WTC11 (cell line): ENCODE data around the gene FHAD1. TPM values are rescaled to one million over a fixed set of nuclear protein-coding genes. Genes with fewer than 3 reads are reported as not detected.

ENCODE experiments used
- ATAC-seq: fragments of 200-7000 bp; cut with Tn5 transposase; 2 replicates; pipeline ENCODE4 v1.10.0; 2021; ENCODE audit warnings: mild to moderate bottlenecking, moderate library complexity
- CTCF ChIA-PET: fragments of 300-600 bp; sonication (Branson Sonifier 250); formaldehyde crosslinking; loops from one replicate; lab custom pipeline; 2021; ENCODE audit warnings: antibody characterized with exemption; lab: Charles Lee
- POLR2A ChIA-PET: fragments of 350-600 bp; sonication (Branson Sonifier 250); formaldehyde crosslinking; loops from one replicate; lab custom pipeline; 2021; ENCODE audit warnings: antibody characterized with exemption; lab: Charles Lee
- DNase-seq: peaks from one replicate; pipeline ENCODE4 v3.0.0; 2021; ENCODE audit warnings: low spot score
- H3K27ac Mint-ChIP-seq: 2 replicates; pipeline ENCODE4 v1.8.0; 2021; ENCODE audit warnings: mixed read lengths
- H3K27me3 Mint-ChIP-seq: 2 replicates; pipeline ENCODE4 v1.8.0; 2021; ENCODE audit warnings: low read depth, mild to moderate bottlenecking, moderate library complexity, mixed read lengths
- H3K36me3 Mint-ChIP-seq: 2 replicates; pipeline ENCODE4 v1.8.0; 2021; ENCODE audit warnings: mixed read lengths
- H3K4me1 Mint-ChIP-seq: 2 replicates; pipeline ENCODE4 v1.8.0; 2022; ENCODE audit warnings: mixed read lengths
- H3K4me3 Mint-ChIP-seq: 2 replicates; pipeline ENCODE4 v1.8.0; 2021; ENCODE audit warnings: mild to moderate bottlenecking, moderate library complexity, mixed read lengths
- H3K9me3 Mint-ChIP-seq: 2 replicates; pipeline ENCODE4 v1.8.0; 2021; ENCODE audit warnings: mixed read lengths
- CBFB ChIP-seq: sonication (generic); formaldehyde crosslinking; IDR thresholded peaks from 2 replicates; pipeline ENCODE4 v1.8.1; 2022; ENCODE audit warnings: mild to moderate bottlenecking, low read depth, missing genetic modification reagents
- CREM ChIP-seq: sonication (generic); formaldehyde crosslinking; IDR thresholded peaks from 2 replicates; pipeline ENCODE4 v1.8.1; 2022; ENCODE audit warnings: mild to moderate bottlenecking, missing genetic modification reagents, moderate library complexity
- ELF4 ChIP-seq: sonication (generic); formaldehyde crosslinking; IDR thresholded peaks from 2 replicates; pipeline ENCODE4 v1.8.1; 2022; ENCODE audit warnings: low read depth, mild to moderate bottlenecking, moderate library complexity, missing genetic modification reagents
- FOXK1 ChIP-seq: sonication (generic); formaldehyde crosslinking; IDR thresholded peaks from 2 replicates; pipeline ENCODE4 v1.8.0; 2022; ENCODE audit warnings: mild to moderate bottlenecking, moderate library complexity, missing genetic modification reagents
- KAT7 ChIP-seq: sonication (generic); formaldehyde crosslinking; IDR thresholded peaks from 2 replicates; pipeline ENCODE4 v1.8.1; 2023; ENCODE audit warnings: missing genetic modification reagents, mild to moderate bottlenecking, borderline replicate concordance
- NFATC4 ChIP-seq: fragments of 250-450 bp; sonication (Bioruptor Pico); IDR thresholded peaks from 2 replicates; pipeline ENCODE4 v1.9.0; 2021; ENCODE audit warnings: mild to moderate bottlenecking
- NR2C2 ChIP-seq: sonication (generic); formaldehyde crosslinking; IDR thresholded peaks from 2 replicates; pipeline ENCODE4 v1.8.0; 2022; ENCODE audit warnings: mild to moderate bottlenecking, missing genetic modification reagents
- SOX15 ChIP-seq: fragments of 250-450 bp; sonication (Bioruptor Pico); IDR thresholded peaks from 2 replicates; pipeline ENCODE4 v1.9.0; 2021; ENCODE audit warnings: mild to moderate bottlenecking
- SP1 ChIP-seq: sonication (generic); formaldehyde crosslinking; conservative IDR thresholded peaks from 2 replicates; pipeline ENCODE4 v1.8.1; 2022; ENCODE audit warnings: missing genetic modification reagents
- ZNF121 ChIP-seq: sonication (generic); formaldehyde crosslinking; IDR thresholded peaks from 2 replicates; pipeline ENCODE4 v1.8.0; 2023; ENCODE audit warnings: missing genetic modification reagents
- ZNF263 ChIP-seq: sonication (generic); formaldehyde crosslinking; IDR thresholded peaks from 2 replicates; pipeline ENCODE4 v1.8.1; 2022; ENCODE audit warnings: low read depth, mild to moderate bottlenecking, moderate library complexity, missing genetic modification reagents
- ZNF671 ChIP-seq: fragments of 250-450 bp; sonication (Bioruptor Pico); IDR thresholded peaks from 2 replicates; pipeline ENCODE4 v1.8.0; 2021; ENCODE audit warnings: mild to moderate bottlenecking
- total RNA-seq: library from RNA; stranded (reverse); gene quantifications from 3 replicates; pipeline ENCODE4 v1.2.3, GENCODE V29; 2021
- TF ChIP-seq, protein P1 (sequence below): fragments of 200-600 bp; IDR thresholded peaks from 2 replicates; pipeline ENCODE4 v1.8.0; 2022; ENCODE audit warnings: antibody characterized with exemption
- TF ChIP-seq, protein P2 (sequence below): sonication (generic); formaldehyde crosslinking; IDR thresholded peaks from 2 replicates; pipeline ENCODE4 v1.8.1; 2023; ENCODE audit warnings: mild to moderate bottlenecking, missing genetic modification reagents, borderline replicate concordance
- TF ChIP-seq, protein P3 (sequence below): fragments of 250-450 bp; sonication (Bioruptor Pico); IDR thresholded peaks from 2 replicates; pipeline ENCODE4 v1.9.0; 2021; ENCODE audit warnings: mild to moderate bottlenecking, borderline replicate concordance
- TF ChIP-seq, protein P4 (sequence below): sonication (generic); formaldehyde crosslinking; IDR thresholded peaks from 2 replicates; pipeline ENCODE4 v1.8.1; 2022; ENCODE audit warnings: low read depth, mild to moderate bottlenecking, moderate library complexity, missing genetic modification reagents, borderline replicate concordance
- TF ChIP-seq, protein P5 (sequence below): sonication (generic); formaldehyde crosslinking; IDR thresholded peaks from 2 replicates; pipeline ENCODE4 v1.8.0; 2022; ENCODE audit warnings: mild to moderate bottlenecking, missing genetic modification reagents
- TF ChIP-seq, protein P6 (sequence below): sonication (generic); formaldehyde crosslinking; IDR thresholded peaks from 2 replicates; pipeline ENCODE4 v1.8.0; 2022; ENCODE audit warnings: missing genetic modification reagents
- TF ChIP-seq, protein P7 (sequence below): sonication (generic); formaldehyde crosslinking; IDR thresholded peaks from 2 replicates; pipeline ENCODE4 v1.8.0; 2023; ENCODE audit warnings: missing genetic modification reagents

Gene FHAD1
- total RNA-seq, 1 experiment from 2014 or later: 3.0 TPM

DNA sequence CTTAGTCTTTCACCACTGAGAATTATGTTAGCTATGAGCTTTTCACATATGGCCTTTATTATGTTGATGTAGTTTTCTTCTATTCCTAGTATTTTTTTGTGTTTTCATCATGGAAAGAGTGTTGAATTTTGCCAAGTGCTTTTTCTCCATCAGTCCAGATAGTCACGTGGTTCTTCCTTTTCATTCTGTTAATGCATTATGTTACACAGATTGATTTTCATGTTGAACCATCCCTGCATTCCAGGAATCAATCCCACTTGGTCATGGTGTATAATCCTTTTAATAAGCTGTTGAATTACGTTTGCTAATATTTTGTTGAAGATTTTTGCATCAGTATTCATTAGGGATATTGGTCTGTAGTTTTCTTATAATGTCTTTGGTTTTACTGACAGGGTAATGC, 17.7 kb downstream of the FHAD1 start:
- TF ChIP-seq, protein P1, sequence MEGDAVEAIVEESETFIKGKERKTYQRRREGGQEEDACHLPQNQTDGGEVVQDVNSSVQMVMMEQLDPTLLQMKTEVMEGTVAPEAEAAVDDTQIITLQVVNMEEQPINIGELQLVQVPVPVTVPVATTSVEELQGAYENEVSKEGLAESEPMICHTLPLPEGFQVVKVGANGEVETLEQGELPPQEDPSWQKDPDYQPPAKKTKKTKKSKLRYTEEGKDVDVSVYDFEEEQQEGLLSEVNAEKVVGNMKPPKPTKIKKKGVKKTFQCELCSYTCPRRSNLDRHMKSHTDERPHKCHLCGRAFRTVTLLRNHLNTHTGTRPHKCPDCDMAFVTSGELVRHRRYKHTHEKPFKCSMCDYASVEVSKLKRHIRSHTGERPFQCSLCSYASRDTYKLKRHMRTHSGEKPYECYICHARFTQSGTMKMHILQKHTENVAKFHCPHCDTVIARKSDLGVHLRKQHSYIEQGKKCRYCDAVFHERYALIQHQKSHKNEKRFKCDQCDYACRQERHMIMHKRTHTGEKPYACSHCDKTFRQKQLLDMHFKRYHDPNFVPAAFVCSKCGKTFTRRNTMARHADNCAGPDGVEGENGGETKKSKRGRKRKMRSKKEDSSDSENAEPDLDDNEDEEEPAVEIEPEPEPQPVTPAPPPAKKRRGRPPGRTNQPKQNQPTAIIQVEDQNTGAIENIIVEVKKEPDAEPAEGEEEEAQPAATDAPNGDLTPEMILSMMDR: no peak
- TF ChIP-seq, protein P2, sequence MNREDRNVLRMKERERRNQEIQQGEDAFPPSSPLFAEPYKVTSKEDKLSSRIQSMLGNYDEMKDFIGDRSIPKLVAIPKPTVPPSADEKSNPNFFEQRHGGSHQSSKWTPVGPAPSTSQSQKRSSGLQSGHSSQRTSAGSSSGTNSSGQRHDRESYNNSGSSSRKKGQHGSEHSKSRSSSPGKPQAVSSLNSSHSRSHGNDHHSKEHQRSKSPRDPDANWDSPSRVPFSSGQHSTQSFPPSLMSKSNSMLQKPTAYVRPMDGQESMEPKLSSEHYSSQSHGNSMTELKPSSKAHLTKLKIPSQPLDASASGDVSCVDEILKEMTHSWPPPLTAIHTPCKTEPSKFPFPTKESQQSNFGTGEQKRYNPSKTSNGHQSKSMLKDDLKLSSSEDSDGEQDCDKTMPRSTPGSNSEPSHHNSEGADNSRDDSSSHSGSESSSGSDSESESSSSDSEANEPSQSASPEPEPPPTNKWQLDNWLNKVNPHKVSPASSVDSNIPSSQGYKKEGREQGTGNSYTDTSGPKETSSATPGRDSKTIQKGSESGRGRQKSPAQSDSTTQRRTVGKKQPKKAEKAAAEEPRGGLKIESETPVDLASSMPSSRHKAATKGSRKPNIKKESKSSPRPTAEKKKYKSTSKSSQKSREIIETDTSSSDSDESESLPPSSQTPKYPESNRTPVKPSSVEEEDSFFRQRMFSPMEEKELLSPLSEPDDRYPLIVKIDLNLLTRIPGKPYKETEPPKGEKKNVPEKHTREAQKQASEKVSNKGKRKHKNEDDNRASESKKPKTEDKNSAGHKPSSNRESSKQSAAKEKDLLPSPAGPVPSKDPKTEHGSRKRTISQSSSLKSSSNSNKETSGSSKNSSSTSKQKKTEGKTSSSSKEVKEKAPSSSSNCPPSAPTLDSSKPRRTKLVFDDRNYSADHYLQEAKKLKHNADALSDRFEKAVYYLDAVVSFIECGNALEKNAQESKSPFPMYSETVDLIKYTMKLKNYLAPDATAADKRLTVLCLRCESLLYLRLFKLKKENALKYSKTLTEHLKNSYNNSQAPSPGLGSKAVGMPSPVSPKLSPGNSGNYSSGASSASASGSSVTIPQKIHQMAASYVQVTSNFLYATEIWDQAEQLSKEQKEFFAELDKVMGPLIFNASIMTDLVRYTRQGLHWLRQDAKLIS (CRISPR knock-in tag): no peak
- TF ChIP-seq FOXK1 (CRISPR knock-in tag): no peak
- TF ChIP-seq ZNF263 (CRISPR knock-in tag): no peak
- TF ChIP-seq, protein P3, sequence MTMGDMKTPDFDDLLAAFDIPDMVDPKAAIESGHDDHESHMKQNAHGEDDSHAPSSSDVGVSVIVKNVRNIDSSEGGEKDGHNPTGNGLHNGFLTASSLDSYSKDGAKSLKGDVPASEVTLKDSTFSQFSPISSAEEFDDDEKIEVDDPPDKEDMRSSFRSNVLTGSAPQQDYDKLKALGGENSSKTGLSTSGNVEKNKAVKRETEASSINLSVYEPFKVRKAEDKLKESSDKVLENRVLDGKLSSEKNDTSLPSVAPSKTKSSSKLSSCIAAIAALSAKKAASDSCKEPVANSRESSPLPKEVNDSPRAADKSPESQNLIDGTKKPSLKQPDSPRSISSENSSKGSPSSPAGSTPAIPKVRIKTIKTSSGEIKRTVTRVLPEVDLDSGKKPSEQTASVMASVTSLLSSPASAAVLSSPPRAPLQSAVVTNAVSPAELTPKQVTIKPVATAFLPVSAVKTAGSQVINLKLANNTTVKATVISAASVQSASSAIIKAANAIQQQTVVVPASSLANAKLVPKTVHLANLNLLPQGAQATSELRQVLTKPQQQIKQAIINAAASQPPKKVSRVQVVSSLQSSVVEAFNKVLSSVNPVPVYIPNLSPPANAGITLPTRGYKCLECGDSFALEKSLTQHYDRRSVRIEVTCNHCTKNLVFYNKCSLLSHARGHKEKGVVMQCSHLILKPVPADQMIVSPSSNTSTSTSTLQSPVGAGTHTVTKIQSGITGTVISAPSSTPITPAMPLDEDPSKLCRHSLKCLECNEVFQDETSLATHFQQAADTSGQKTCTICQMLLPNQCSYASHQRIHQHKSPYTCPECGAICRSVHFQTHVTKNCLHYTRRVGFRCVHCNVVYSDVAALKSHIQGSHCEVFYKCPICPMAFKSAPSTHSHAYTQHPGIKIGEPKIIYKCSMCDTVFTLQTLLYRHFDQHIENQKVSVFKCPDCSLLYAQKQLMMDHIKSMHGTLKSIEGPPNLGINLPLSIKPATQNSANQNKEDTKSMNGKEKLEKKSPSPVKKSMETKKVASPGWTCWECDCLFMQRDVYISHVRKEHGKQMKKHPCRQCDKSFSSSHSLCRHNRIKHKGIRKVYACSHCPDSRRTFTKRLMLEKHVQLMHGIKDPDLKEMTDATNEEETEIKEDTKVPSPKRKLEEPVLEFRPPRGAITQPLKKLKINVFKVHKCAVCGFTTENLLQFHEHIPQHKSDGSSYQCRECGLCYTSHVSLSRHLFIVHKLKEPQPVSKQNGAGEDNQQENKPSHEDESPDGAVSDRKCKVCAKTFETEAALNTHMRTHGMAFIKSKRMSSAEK: no peak
- no peak for TF ChIP-seq ZNF121 (CRISPR knock-in tag)
- TF ChIP-seq CREM: no peak
- TF ChIP-seq ELF4: no peak
- no peak for TF ChIP-seq NR2C2 (CRISPR knock-in tag)
- no peak for TF ChIP-seq NFATC4 (CRISPR knock-in tag)
- TF ChIP-seq, protein P4, sequence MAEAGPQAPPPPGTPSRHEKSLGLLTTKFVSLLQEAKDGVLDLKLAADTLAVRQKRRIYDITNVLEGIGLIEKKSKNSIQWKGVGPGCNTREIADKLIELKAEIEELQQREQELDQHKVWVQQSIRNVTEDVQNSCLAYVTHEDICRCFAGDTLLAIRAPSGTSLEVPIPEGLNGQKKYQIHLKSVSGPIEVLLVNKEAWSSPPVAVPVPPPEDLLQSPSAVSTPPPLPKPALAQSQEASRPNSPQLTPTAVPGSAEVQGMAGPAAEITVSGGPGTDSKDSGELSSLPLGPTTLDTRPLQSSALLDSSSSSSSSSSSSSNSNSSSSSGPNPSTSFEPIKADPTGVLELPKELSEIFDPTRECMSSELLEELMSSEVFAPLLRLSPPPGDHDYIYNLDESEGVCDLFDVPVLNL (CRISPR knock-in tag): no peak
- TF ChIP-seq SOX15 (CRISPR knock-in tag): no peak
- TF ChIP-seq, protein P5, sequence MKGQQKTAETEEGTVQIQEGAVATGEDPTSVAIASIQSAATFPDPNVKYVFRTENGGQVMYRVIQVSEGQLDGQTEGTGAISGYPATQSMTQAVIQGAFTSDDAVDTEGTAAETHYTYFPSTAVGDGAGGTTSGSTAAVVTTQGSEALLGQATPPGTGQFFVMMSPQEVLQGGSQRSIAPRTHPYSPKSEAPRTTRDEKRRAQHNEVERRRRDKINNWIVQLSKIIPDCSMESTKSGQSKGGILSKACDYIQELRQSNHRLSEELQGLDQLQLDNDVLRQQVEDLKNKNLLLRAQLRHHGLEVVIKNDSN (CRISPR knock-in tag): no peak
- no peak for TF ChIP-seq SP1 (CRISPR knock-in tag)
- TF ChIP-seq, protein P6, sequence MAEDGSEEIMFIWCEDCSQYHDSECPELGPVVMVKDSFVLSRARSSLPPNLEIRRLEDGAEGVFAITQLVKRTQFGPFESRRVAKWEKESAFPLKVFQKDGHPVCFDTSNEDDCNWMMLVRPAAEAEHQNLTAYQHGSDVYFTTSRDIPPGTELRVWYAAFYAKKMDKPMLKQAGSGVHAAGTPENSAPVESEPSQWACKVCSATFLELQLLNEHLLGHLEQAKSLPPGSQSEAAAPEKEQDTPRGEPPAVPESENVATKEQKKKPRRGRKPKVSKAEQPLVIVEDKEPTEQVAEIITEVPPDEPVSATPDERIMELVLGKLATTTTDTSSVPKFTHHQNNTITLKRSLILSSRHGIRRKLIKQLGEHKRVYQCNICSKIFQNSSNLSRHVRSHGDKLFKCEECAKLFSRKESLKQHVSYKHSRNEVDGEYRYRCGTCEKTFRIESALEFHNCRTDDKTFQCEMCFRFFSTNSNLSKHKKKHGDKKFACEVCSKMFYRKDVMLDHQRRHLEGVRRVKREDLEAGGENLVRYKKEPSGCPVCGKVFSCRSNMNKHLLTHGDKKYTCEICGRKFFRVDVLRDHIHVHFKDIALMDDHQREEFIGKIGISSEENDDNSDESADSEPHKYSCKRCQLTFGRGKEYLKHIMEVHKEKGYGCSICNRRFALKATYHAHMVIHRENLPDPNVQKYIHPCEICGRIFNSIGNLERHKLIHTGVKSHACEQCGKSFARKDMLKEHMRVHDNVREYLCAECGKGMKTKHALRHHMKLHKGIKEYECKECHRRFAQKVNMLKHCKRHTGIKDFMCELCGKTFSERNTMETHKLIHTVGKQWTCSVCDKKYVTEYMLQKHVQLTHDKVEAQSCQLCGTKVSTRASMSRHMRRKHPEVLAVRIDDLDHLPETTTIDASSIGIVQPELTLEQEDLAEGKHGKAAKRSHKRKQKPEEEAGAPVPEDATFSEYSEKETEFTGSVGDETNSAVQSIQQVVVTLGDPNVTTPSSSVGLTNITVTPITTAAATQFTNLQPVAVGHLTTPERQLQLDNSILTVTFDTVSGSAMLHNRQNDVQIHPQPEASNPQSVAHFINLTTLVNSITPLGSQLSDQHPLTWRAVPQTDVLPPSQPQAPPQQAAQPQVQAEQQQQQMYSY (CRISPR knock-in tag): no peak
- TF ChIP-seq, protein P7, sequence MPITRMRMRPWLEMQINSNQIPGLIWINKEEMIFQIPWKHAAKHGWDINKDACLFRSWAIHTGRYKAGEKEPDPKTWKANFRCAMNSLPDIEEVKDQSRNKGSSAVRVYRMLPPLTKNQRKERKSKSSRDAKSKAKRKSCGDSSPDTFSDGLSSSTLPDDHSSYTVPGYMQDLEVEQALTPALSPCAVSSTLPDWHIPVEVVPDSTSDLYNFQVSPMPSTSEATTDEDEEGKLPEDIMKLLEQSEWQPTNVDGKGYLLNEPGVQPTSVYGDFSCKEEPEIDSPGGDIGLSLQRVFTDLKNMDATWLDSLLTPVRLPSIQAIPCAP (CRISPR knock-in tag): no peak
- no peak for TF ChIP-seq CBFB (CRISPR knock-in tag)
- no peak for TF ChIP-seq ZNF671 (CRISPR knock-in tag)
- TF ChIP-seq KAT7 (CRISPR knock-in tag): no peak
- ChIA-PET POLR2A (no interaction called here), CTCF (no interaction called here)
- DNase-seq (no peak), ATAC-seq (no peak)
- H3K36me3 Mint-ChIP-seq: no peaks in the 10 kb centered on the region
- no peaks in the 10 kb centered on the region for H3K4me1 Mint-ChIP-seq
- H3K9me3 Mint-ChIP-seq: peaks cover 9% of the 10 kb centered on the region
- peaks cover 6% of the 10 kb centered on the region for H3K27me3 Mint-ChIP-seq
- no peak overlapping the region for H3K4me3 Mint-ChIP-seq
- H3K27ac Mint-ChIP-seq: no peak overlapping the region
